Measurements from ENCODE around the gene ANKRD28.

GRCh38 chr3:15845475-15845874, 47.7 kb upstream of the ANKRD28 start:
- TF ChIP-seq MIXL1 (CRISPR knock-in tag; IDR thresholded peaks at IDR 0.05): no peak
- TF ChIP-seq PLSCR1 (CRISPR knock-in tag; IDR thresholded peaks at IDR 0.05; ENCODE audit: borderline replicate concordance): no peak
- no peak for TF ChIP-seq EP300 (IDR thresholded peaks at IDR 0.05; ENCODE audit: low read depth in 2 of 2, low read length in 2 of 2)
- no peak for TF ChIP-seq EP300 (CRISPR knock-in tag; IDR thresholded peaks at IDR 0.05; ENCODE audit: borderline replicate concordance)
- TF ChIP-seq CTCF (CRISPR knock-in tag; IDR thresholded peaks at IDR 0.05): no peak
- no peak for TF ChIP-seq ZNF629 (CRISPR knock-in tag; conservative IDR thresholded peaks at IDR 0.05)
- no peak for TF ChIP-seq ZNF790 (CRISPR knock-in tag; IDR thresholded peaks at IDR 0.05; ENCODE audit: borderline replicate concordance)
- TF ChIP-seq ZFP36L1 (CRISPR knock-in tag; IDR thresholded peaks at IDR 0.05): no peak
- TF ChIP-seq CBX5 (CRISPR knock-in tag; IDR thresholded peaks at IDR 0.05; ENCODE audit: borderline replicate concordance): no peak
- no peak for TF ChIP-seq BCLAF1 (IDR thresholded peaks at IDR 0.05)
- no peak for TF ChIP-seq POLR2AphosphoS5 (IDR thresholded peaks at IDR 0.05; ENCODE audit: low read depth, low read length)
- no peak for TF ChIP-seq JUNB (CRISPR knock-in tag; IDR thresholded peaks at IDR 0.05; ENCODE audit: borderline replicate concordance)
- no peak for TF ChIP-seq POLR2A (IDR thresholded peaks at IDR 0.05; ENCODE audit: insufficient read depth in 1 of 2, low read depth in 2 of 2, low read length in 2 of 2)

All from HepG2 (cell line).